H4 (cell line): ENCODE results near the gene CCDC149. TPM values are rescaled to one million over a fixed set of nuclear protein-coding genes. Genes with fewer than 3 reads are reported as not detected.
A peak's percentile ranks its signal among the peaks of the same experiment; 100 is the strongest.

Source experiments
- DNase-seq: peaks from one replicate; pipeline ENCODE4 v3.0.0-alpha.2; 2015; ENCODE audit warnings: low spot score
- total RNA-seq: library from RNA; depleted of rRNA; stranded (reverse); fragments of >200 nt; shearing (Covaris generic); gene quantifications from 2 replicates; pipeline ENCODE4 v1.2.3, GENCODE V29; 2014; rRNA removed

Gene CCDC149
- total RNA-seq, 1 experiment from 2014 or later: 3.3 TPM

DNA sequence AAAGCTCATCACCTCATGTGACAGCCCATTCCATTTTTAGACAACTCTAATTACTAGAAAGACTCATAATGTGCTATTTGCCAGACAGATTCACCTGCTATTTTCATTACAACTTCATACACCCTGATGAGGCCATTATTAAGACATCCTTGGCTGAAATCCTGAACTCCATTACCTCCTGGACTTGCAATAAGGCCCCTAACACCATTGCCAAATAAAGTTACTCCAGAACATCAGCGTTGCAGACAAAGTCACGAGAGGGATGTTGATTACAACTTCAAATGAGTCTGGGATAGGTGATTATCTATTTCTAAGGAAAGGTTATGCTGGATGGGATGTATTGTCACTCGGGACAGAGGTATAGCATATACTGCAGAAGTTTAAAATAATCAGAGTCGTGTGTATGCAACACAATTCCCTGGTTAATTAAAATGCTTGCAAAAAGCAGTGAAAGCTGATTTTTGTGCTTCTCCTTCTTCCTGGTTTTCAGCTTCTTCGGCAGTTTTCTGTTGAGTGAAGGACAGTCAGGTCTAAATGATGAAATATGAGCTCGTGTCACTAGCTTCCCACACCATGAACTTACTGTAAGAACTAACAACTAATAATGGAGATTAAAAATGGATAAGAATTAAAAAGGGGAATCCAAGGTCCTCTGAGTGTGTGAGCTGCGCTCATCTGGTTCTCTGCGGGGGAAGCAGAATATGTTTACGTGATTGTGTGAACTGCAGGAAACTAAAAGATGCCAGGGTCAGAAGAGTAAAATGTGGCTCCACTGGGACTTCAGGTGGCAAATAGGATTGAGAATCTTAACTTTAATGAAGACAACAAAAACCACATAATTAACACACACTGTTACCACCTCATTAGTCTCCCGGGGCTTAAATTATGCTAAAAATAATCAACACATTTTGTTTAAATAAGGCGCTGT, 135.0 kb downstream of the CCDC149 start:
- no peak for DNase-seq

DNA sequence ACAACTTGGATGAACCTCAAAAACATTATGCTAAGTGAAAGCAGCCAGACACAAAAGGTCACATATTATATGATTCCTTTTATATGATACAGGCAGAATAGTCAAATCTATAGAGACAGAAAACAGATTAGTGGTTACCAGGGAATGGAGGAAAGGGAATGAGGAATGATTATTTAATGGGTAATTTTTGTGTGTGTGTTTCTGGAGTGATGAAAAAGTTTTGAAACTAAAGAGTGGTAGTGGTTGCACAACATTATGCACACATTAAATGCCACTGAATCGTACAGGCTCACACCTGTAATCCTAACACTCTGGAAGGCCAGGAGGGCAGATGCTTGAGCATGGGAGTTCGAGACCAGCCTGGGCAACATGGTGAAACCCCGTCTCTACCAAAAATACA, 137.1 kb downstream of the CCDC149 start:
- no peak for DNase-seq

GRCh38 chr4:24775032-24775605, 137.7 kb downstream of the CCDC149 start:
- no peak for DNase-seq

GRCh38 chr4:24774452-24774851, 138.4 kb downstream of the CCDC149 start:
- no peak for DNase-seq

GRCh38 chr4:24772952-24773351, 139.9 kb downstream of the CCDC149 start:
- DNase-seq: no peak

DNA sequence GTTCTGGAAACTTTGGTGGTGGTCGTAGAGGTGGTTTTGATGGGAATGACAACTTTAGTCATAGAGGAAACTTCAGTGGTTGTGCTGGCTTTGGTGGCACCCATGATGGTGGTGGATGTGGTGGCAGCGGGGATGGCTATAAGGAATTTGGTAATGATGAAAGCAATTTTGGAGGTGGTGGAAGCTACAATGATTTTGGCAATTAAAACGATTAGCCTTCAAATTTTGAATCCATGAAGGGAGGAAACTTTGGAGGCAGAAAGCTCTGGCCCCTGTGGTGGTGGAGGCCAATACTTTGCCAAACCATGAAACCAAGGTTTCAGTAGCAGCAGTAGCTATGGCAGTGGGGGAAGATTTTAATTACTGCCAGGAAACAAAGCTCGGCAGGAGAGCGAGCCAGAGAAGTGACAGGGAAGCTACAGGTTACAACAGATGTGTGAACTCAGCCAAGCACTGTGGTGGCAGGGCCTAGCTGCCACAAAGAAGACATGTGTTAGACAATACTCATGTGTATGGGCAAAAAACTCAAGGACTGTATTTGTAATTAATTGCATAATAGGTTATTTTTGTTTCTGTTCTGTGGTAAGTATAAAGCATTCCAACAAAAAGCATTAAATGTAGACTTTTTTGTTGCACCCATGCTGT, 140.7 kb downstream of the CCDC149 start:
- DNase-seq: no peak

DNA sequence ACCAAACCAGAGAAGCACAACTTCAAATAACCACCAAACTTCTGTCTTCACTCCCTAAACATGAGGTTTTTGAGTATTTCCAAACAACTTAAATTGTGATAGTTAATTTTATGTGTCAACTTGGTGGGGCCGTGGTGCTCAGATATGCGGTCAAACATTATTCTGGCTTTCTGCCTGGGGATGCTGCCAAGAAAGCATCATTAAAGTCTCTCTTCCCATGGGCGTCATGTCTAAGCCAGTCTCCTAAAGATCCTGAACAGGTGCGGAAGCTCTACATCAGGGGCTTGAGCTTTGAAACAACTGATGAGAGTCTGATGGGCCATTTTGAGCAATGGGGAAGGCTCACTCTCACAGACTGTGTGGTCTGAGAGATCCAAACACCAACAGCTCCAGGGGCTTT, 141.6 kb downstream of the CCDC149 start:
- no peak for DNase-seq

DNA sequence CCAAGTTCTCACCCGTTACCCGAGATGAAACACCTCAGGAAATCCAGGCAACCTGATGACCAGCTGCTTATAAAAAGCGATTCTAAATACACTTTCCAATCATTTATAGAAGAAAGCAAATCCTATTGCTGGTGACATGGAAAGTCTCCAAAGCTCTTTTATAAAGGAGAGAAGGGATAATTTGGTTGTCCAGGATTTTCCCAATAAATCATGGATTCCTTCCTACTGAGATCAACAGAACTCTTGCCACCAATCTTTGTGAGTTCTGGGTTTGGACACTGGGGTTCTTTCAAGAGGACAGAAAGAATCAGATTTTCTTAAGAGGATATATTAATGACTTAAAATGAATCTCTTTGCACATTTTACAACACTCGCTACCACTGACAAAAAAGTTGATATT, 142.2 kb downstream of the CCDC149 start:
- DNase-seq: no peak

DNA sequence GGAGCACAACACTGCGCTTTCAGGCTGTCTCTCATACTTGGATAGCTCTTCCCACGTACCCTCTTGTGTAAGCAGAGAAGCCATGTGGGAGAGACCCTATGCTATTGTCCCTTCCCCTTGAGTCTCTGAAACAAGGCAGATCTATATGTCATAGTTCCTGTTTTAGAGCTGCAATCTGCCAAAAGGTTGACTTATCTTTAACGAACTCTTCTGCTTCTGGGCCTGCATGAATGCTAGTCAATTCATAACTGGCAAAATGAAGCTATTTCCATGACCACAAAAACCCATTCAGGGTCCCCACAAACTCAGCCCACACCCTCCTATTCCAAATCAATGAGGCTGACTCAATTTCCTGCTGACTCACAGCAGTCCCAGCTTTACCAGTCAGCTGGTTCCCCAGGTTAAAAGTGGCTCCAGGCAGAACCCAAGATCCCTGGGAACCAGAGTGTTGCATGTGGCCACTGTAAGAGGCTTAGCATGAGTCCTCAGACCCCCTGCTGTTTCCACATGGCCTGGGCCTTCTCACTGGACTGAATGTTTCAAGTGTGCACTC, 142.7 kb downstream of the CCDC149 start:
- peak; percentile 57 for DNase-seq

- DNase-seq: no peak
These were observed 143.3 kb downstream of the CCDC149 start for GRCh38 chr4:24769571-24769970.

DNA sequence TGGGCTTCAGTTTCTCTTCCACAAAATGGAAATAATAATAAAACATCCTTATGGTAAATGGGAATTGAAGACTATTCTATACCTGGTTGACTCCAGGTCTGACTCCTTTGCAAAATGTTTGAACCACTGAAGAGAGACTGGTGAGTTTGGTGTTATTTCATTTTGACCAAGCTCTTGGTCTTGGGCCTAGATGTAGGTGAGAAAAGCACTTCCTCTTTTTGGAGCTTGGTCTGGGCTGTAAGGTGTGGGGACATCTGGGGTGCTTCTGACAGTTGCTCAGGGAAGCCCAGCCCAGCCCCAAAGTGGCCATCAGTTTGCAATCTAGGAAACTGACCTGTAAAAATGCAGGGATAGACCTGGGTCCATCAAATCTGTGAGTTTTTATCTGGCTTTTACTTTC, 144.2 kb downstream of the CCDC149 start:
- DNase-seq: no peak

DNA sequence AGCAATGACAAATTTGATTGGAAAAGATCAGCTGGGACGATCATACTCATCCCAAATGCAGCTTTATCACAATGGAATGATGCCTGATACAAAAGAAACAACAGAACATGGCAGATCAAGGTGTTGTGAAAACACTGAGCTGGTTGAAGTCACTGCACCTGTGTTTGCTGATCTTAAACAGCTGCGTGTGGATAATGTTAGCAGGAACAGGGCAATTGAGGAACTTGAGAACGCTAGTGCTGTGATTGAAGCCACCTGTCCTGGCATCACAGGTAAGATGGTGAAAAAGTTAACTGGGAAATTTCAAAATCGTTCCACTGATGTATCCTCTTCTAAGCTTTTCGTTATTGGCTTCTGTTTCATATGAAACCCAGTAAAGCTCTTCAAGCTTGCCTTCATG, 144.8 kb downstream of the CCDC149 start:
- no peak for DNase-seq

DNA sequence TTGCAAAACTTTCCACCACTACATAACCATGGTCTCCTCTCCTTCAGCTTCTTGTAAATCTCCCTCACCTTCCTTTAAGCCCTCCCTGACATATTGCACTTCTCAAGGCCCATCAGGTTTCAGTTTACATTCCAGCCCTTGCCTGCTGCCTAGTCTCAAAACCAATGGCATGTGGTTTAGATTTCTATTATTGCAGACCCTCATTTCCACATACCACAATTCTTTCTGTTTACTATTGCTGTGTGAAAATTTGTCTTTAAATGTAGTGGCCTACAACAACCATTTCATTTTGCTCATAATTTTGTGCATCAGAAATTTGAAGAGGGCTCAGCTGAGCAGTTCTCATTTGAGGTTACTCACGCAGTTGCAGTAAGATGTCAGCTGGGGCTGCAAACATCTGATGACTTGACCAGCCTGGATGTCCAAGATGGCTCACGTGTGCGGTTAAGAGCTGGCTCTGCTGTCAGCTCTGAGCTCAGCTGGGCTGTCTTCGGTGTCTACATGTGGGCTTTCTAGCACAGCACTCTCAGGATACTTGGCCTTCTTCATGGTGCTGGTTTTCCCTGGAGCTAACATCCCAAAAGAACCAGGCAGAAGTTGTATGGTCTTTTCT, 147.4 kb downstream of the CCDC149 start:
- no peak for DNase-seq

GRCh38 chr4:24764345-24764744, 148.5 kb downstream of the CCDC149 start:
- DNase-seq: no peak

GRCh38 chr4:24763631-24764297, 149.1 kb downstream of the CCDC149 start:
- DNase-seq: peak; percentile 36

Other genes starting within 250 kb of the CCDC149 start
- 1.6 TPM in 1 of 2 replicates, not detected in the other for gene SOD3, start 117.5 kb downstream of the CCDC149 start, total RNA-seq
- 0.04 and 0.12 TPM in 2 replicates for gene LGI2, start 117.9 kb upstream of the CCDC149 start, total RNA-seq
- 4.7 and 6.5 TPM in 2 replicates for gene SEPSECS, start 247.4 kb upstream of the CCDC149 start, total RNA-seq